ENCODE measurements around the gene SAPCD2. TPM values are rescaled to one million over a fixed set of nuclear protein-coding genes. Genes with fewer than 3 reads are reported as not detected.
A peak's percentile ranks its signal among the peaks of the same experiment; 100 is the strongest.
"Not testable (repeated sequence)": the region's sequence is repeated elsewhere in the genome, so short reads cannot be mapped to it uniquely, and the experiment has no call there.

SAPCD2 gene
- total RNA-seq, result 1.2 TPM

GRCh38 chr9:137070201-137070905 is at the start of gene SAPCD2:
Gene SAPCD2 (minus strand): TSS chr9:137070557. CDS start chr9:137070460, 97 bp downstream.
- peak; percentile 49 for FAIRE-seq
- DNase-seq (ENCODE audit: low spot score in 2 of 2), result peak; percentile 94

- FAIRE-seq, result not testable (repeated sequence)
Measured at GRCh38 chr9:137118092-137118603, 47.8 kb upstream of the SAPCD2 start.

GRCh38 chr9:137117269-137117731 is 46.9 kb upstream of the SAPCD2 start:
- no peak for FAIRE-seq
- no peak for DNase-seq (ENCODE audit: low spot score in 2 of 2)

More at GRCh38 chr9:137118092-137118603, 47.8 kb upstream of the SAPCD2 start:
- not testable (repeated sequence) for DNase-seq (ENCODE audit: low spot score in 2 of 2)

GRCh38 chr9:137116728-137117127 is 46.4 kb upstream of the SAPCD2 start:
- FAIRE-seq (no peak), DNase-seq (ENCODE audit: low spot score in 2 of 2) (no peak)

GRCh38 chr9:137116027-137116507 is 45.7 kb upstream of the SAPCD2 start:
- no peak for FAIRE-seq
- no peak for DNase-seq (ENCODE audit: low spot score in 2 of 2)

GRCh38 chr9:137115394-137116026 is 45.2 kb upstream of the SAPCD2 start:
- DNase-seq (ENCODE audit: low spot score in 2 of 2) (no peak), FAIRE-seq (no peak)

- DNase-seq (ENCODE audit: low spot score in 2 of 2) (peak; percentile 98 to 99), FAIRE-seq (no peak)
Measured at GRCh38 chr9:137114613-137115393, 44.4 kb upstream of the SAPCD2 start, which contains the start of gene DPP7. Gene DPP7 (minus strand): TSS chr9:137114733. CDS start chr9:137114713, 20 bp downstream.

GRCh38 chr9:137114220-137114612 is 43.9 kb upstream of the SAPCD2 start:
- DNase-seq (ENCODE audit: low spot score in 2 of 2) (no peak), FAIRE-seq (no peak)

GRCh38 chr9:137113385-137114159 is 43.2 kb upstream of the SAPCD2 start:
- FAIRE-seq (no peak), DNase-seq (ENCODE audit: low spot score in 2 of 2) (peak; percentile 55 to 59)

- DNase-seq (ENCODE audit: low spot score in 2 of 2) (peak in 1 of 2 donors; percentile 35), FAIRE-seq (no peak)
Measured at GRCh38 chr9:137112564-137113384, 42.4 kb upstream of the SAPCD2 start.

GRCh38 chr9:137111788-137112563 is 41.6 kb upstream of the SAPCD2 start:
- no peak for FAIRE-seq

GRCh38 chr9:137110911-137111787 is 40.8 kb upstream of the SAPCD2 start:
- FAIRE-seq (no peak), DNase-seq (ENCODE audit: low spot score in 2 of 2) (no peak)

More at GRCh38 chr9:137111788-137112563, 41.6 kb upstream of the SAPCD2 start:
- no peak for DNase-seq (ENCODE audit: low spot score in 2 of 2)

- DNase-seq (ENCODE audit: low spot score in 2 of 2) (no peak), FAIRE-seq (no peak)
Measured at GRCh38 chr9:137110147-137110910, 40.0 kb upstream of the SAPCD2 start.

GRCh38 chr9:137109250-137110146 is 39.1 kb upstream of the SAPCD2 start:
- FAIRE-seq, result no peak
- DNase-seq (ENCODE audit: low spot score in 2 of 2), result no peak

- FAIRE-seq (no peak), DNase-seq (ENCODE audit: low spot score in 2 of 2) (peak in 1 of 2 donors; percentile 38)
Measured at GRCh38 chr9:137108608-137109249, 38.4 kb upstream of the SAPCD2 start.
